NK-92 (cell line): ENCODE measurements around the gene MKRN2.

Experiments
- DNase-seq: peaks from one replicate; lab custom pipeline; 2025; ENCODE audit not compliant: unreplicated experiment; lab: John Stamatoyannopoulos, UW

The MKRN2 gene

DNA sequence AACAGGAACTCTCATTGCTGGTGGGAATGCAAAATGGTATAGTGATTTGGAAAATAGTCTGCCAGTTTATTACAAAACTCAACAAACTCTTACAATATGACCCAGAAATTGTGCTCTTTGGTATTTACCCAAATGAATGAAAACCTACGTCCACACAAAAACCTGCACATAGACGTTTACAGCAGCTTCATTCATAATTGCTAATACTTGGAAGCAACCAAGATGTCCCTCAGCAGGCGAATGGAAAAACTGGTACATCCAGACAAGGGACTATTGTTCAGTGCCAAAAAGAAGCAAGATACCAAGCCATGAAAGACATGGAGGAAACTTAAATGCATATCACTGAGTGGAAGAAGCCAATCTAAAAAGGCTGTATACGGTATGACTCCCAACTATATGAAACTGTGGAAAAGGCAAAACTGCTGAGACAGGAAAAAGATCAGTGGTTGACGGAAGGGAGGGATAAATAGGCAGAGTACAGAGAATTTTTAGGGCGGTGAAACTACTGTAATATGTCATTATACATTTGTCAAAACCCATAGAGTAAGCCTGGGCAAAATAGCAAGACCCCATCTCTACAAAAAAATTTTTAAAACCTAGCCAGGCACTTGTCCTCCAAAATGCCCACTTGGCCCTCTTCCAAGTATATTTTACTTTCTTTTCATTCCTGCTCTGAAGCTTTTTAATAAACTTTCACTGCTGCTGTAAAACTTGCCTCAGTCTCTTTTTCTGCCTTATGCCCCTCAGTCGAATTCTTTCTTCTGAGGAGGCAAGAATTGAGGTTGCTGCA lies 6.7 kb upstream of the MKRN2 start:
- no peak for DNase-seq

- DNase-seq = no peak
Observed at GRCh38 chr3:12553921-12554391, 2.9 kb upstream of the MKRN2 start.

GRCh38 chr3:12556314-12556689 lies 585 bp upstream of the MKRN2 start:
- DNase-seq = no peak

DNA sequence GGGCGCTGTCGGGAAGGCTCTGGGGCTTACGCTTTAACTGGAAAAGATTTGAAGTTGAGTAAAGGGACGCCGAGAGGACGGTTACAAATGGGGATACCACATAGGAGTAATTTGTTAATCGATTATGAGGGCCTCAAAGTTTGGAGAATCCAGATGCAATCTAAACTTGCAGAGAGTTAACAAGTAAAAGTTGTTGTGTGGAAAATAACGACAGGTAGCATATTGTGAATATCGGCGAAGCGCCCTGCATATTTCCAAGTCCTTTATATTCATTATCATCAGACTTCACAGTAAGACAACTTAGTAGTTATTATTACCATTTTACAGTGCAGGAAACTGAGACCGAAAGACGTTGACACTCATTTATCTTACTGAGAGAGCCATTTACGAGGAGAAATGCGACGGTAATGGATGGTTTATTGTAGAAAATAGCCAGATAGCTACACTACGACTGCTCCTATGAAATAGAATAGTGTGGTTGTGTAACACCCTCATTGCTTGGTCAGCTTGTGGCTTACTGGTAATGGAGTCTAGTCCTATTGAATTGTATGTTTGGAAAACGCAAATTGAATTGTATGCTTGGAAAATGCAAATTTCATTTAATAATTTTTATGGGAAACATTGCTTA lies 700 bp downstream of the MKRN2 start:
- no peak for DNase-seq

DNA sequence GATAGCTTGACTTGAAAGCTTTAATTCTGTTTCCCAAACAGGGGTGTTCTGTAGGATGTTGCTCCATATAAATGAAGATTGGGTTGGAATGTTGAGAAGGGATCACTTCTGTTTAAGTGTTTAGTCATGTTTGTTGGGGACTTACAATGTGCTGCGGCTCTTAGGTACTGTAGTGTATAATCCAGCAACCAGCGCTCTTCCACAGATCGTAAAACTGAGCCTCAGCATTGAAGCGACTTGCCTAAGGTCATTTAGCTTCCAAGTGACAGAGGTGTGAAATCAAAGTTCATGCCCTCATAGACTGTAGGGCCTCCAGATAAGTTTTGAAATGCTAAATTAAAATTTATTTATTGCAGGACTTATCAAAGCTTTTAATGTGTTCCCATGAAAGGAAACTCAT lies 1.8 kb downstream of the MKRN2 start:
- no peak for DNase-seq

DNA sequence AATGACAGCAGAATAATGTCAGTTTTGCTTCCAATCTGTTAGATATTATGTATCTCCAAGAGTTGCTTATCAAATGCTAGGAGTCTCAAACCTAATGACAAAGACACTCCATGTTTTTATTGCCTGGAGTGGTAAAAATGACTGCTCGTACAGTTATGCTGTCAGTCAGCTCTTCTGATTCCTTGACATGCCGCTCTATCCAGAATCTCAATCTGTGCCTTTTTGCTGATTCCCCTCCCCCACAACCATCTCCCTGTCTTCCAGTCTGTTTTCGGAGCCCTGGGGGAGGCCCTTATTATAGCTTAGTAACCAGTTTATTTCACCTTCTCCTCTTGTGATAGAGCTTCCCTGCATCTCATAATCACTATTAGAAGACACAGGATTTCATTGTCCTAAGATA lies 2.6 kb downstream of the MKRN2 start:
- DNase-seq = no peak

DNA sequence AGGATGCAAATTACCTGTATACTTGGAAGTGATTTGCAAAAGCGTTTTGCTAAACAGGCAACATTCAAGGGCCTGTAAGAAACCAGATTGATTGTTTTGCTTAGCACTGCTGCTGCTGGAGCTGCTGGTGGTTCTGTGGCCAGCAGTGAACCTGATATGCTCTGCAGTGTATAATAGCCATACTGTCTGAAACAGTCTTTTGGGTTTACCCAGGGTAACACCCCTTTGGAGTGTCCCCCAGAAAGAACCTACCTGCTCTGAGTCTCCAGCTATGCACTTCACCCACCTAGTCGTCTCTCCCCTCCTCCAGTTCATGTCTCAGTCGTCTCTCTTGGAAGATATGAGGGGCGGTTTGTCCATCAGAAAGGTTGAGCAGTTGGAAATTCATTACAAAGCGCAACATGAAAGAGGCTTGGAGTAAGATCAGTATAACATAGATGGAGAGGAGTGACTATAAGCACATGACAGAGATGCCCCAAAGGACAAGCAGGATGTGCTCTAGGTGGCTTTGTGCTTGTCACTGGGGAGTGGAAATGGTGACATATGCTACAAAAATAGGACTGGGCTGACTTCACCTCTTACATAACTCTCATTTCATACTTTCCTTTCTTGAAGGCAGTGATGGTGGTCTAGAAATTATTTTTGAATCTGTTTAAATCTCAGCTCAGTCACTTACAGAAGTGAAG lies 3.8 kb downstream of the MKRN2 start:
- no peak for DNase-seq

DNA sequence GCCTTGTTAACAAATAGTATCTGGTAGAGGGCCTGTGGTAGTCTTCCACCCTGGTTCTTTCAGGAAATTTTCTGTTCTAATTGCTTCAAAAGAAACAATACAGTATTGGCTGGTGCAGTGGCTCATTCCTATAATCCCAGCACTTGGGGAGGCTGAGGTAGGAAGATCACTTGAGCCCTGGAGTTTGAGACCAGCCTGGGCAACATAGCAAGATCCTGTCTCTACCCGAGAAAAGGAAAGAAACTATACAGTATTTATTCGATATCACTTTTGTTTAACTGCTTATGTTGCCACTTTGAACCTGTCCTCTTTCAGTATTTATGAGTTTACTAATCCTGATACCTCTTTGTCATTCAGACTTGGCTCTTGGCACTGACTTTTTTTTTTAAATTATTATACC lies 4.5 kb downstream of the MKRN2 start:
- DNase-seq = no peak

- DNase-seq = no peak
Observed at GRCh38 chr3:12562451-12562850, 5.6 kb downstream of the MKRN2 start.

DNA sequence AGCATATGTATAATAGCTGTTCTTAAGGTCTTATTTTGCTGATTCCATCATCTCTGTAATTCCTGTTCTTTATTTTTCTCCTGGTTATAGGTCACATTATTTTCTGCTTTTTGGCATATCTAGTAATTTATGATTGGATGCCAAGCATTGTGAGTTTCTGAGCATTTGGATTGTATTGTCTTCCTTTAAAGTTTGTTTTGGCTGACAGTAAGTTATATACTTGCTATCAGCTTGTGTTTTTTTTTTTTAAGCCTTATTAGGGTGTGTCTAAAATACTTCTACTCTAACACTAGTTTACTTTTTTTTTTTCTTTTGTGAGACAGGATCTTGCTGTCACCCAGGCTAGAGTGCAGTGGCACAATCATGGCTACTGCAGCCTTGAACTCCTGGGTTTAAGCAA lies 10.1 kb downstream of the MKRN2 start:
- no peak for DNase-seq

DNA sequence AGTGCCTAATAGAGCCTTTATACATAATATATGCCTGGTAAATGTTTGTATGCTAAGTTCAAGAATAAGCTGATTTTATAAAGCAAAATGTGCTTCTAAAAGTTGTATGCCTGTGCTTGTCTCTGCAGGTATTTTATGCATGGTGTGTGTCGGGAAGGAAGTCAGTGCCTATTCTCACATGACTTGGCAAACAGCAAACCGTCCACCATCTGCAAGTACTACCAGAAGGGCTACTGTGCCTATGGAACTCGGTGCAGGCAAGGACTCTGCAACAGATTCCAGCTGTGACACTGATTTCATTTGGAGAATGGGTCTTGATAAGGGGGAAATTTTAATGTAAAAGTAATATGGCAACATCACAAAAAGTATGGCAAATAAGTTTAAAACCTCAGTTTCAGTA lies 11.9 kb downstream of the MKRN2 start:
- DNase-seq = no peak

- no peak for DNase-seq
Observed at GRCh38 chr3:12569836-12570235, 12.9 kb downstream of the MKRN2 start.

- no peak for DNase-seq
Observed at GRCh38 chr3:12571986-12572385, 15.1 kb downstream of the MKRN2 start.

DNA sequence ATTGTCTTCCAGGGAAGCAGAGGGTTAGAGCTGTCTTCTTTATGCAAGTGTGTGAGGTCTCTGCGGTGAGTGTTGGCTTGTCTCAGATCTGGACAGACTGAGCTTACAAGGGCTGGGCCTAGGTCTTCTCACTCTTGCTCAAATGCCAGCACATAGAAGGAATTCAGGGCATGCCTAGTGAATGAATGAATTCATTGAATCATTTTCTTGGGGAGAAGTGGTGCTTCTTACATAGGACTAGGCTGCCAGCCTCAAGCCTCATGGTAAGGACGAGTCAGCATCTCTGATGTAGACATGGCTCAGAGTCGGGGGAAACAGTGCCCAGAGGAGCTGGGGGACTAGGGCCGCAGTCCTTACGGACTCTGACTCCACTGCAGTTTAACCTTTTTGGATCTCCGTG lies 17.2 kb downstream of the MKRN2 start:
- DNase-seq = no peak

DNA sequence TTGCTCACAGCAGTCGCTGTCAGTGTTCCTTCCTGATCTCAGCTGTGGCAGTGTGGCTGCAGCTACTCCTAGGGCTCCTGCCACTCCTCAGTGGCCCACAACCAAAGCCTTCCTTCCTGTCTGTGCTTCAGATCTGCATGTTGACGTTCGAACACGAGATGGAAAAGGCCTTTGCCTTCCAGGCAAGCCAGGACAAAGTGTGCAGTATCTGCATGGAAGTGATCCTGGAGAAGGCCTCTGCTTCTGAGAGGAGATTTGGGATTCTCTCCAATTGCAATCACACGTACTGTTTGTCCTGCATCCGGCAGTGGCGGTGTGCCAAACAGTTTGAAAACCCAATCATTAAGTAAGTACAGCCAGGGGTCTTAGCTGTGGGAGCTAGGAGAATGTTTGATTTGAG lies 17.8 kb downstream of the MKRN2 start:
- DNase-seq = no peak

- DNase-seq = no peak
Observed at GRCh38 chr3:12577379-12577778, 20.5 kb downstream of the MKRN2 start.

DNA sequence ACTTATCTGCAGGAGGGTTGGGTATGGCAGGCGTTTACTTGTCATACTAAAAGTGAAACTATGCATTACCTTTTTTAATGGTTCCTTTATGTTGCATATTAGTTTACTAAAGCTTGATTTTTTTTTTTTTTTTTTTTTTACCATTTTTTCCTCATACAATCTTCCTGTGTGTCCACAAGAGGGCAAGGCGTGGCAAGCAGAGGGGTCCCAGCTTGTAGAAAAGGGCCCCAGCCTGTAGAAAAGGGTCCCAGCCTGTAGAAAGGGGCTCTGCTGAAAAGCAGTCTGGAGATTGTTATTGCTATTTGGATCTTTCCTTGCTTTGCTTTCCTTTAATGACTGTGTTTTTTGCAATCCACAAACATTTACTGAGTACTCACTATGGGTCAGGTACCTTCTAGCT lies 21.9 kb downstream of the MKRN2 start:
- DNase-seq = no peak

- no peak for DNase-seq
Observed at GRCh38 chr3:12579456-12579855, 22.6 kb downstream of the MKRN2 start.

- DNase-seq = no peak
Observed at GRCh38 chr3:12579905-12580304, 23.0 kb downstream of the MKRN2 start.

GRCh38 chr3:12582730-12583129 lies 25.8 kb downstream of the MKRN2 start:
- DNase-seq = no peak

GRCh38 chr3:12583280-12583679 lies 26.4 kb downstream of the MKRN2 start:
- DNase-seq = no peak

GRCh38 chr3:12584083-12584482 lies 27.2 kb downstream of the MKRN2 start:
- DNase-seq = no peak
